Neutrophil (primary cell): ENCODE measurements around the gene NOCT.

Experiments
- H3K27ac ChIP-seq: fragments of 200-600 bp; sonication (generic); 2 replicates; pipeline ENCODE4 v1.5.1; 2016; ENCODE audit warnings: mild to moderate bottlenecking, moderate library complexity
- H3K27me3 ChIP-seq: fragments of 200-600 bp; sonication (generic); 2 replicates; pipeline ENCODE4 v1.6.0; 2016; ENCODE audit warnings: mild to moderate bottlenecking
- H3K36me3 ChIP-seq: fragments of 200-600 bp; sonication (generic); 2 replicates; pipeline ENCODE4 v1.5.1; 2017
- H3K4me1 ChIP-seq, 2 experiments: fragments of 200-600 bp in 1 of 2; sonication (generic) in 1 of 2; 1 replicate in 1 of 2; 2 replicates in 1 of 2; pipeline versions ENCODE4 v1.5.1 to v1.6.1; 2013 to 2016; ENCODE audit warnings: low read depth in 1 of 2, low read length in 1 of 2, mild to moderate bottlenecking in 1 of 2, moderate library complexity in 1 of 2; ENCODE audit not compliant: control insufficient read depth in 1 of 2, insufficient read depth in 1 of 2
- H3K4me3 ChIP-seq, 2 experiments: fragments of 200-600 bp in 1 of 2; sonication (generic) in 1 of 2; 1 replicate in 1 of 2; 2 replicates in 1 of 2; pipeline ENCODE4 v1.5.1; 2013 to 2016; ENCODE audit warnings: low read depth in 1 of 2, low read length in 1 of 2, mild to moderate bottlenecking in 1 of 2, moderate library complexity in 1 of 2
- H3K9me3 ChIP-seq: fragments of 200-600 bp; sonication (generic); 2 replicates; pipeline ENCODE4 v1.5.1; 2016
- CTCF ChIP-seq: fragments of 200-600 bp; sonication (generic); IDR thresholded peaks from 2 replicates; pipeline ENCODE4 v1.5.1; 2016; ENCODE audit warnings: antibody characterized with exemption

Gene NOCT

GRCh38 chr4:139084804-139085093, 69.2 kb downstream of the NOCT start:
- Histone ChIP-seq H3K4me1 (peaks cover 38 to 40% of the 10 kb centered on the region in 2 experiments), H3K36me3 (no peaks in the 10 kb centered on the region), H3K27ac (peak overlapping the region; percentile 92), H3K27me3 (no peaks in the 10 kb centered on the region), H3K4me3 (peak overlapping the region; percentile 70 to 78), H3K9me3 (no peaks in the 10 kb centered on the region)
- no peak for TF ChIP-seq CTCF

GRCh38 chr4:139085141-139085540, 69.6 kb downstream of the NOCT start:
- Histone ChIP-seq H3K4me3 (no peak overlapping the region), H3K27me3 (no peaks in the 10 kb centered on the region), H3K36me3 (no peaks in the 10 kb centered on the region), H3K4me1 (peaks cover 38 to 40% of the 10 kb centered on the region in 2 experiments), H3K9me3 (no peaks in the 10 kb centered on the region), H3K27ac (peak overlapping the region; percentile 92)
- TF ChIP-seq CTCF, result no peak

- no peaks in the 10 kb centered on the region for H3K9me3 ChIP-seq
- no peak overlapping the region for H3K4me3 ChIP-seq
- TF ChIP-seq CTCF, result no peak
- H3K36me3 ChIP-seq, result peaks cover 9% of the 10 kb centered on the region
- no peaks in the 10 kb centered on the region for H3K4me1 ChIP-seq
- H3K27me3 ChIP-seq, result no peaks in the 10 kb centered on the region
- H3K27ac ChIP-seq, result no peak overlapping the region
These were observed 76.7 kb downstream of the NOCT start for GRCh38 chr4:139092271-139092670.
